AG20443 (cell line): ENCODE data around the gene TTC23.
"Not testable (repeated sequence)": the region's sequence is repeated elsewhere in the genome, so short reads cannot be mapped to it uniquely, and the experiment has no call there.

Experiments
- DNase-seq: peaks from one replicate; pipeline ENCODE4 v3.0.0; 2012; ENCODE audit warnings: low spot score, mixed read lengths

The TTC23 gene

DNA sequence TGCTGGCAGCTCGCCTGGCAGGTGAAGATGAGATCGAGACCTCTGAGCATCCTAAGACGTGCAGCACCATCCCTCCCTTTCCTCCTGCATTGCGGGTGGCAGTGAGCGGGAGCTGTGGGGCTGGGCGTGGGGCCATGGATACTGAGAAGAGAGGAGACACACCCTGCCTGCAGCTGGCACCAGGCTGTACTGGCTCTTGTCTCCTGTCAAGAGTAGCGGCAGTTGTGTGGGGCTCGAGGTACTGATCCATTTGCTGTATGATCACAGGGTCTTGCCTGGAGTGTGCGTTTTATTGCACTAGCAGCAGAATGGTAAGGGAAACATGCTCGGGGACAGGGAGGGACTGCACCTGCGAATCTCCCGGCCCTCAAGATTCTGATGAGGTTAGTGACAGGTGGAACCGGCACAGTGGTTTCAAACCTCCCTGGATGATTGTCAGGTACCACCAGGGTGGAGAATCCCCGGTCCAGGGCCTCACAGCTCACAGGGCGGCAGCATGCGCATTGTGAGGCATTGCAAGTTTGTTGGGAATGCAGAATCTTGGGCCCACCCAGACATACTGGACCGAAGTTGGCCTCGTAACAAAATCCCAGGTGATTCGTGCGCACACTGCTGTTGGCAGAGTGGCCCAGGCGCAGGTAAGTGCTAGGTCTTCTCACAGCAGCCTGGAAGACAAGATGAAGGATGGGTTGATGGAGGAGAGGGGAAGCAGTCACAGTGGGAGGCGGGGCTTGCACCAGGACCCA, 130.4 kb downstream of the TTC23 start:
- no peak for DNase-seq

DNA sequence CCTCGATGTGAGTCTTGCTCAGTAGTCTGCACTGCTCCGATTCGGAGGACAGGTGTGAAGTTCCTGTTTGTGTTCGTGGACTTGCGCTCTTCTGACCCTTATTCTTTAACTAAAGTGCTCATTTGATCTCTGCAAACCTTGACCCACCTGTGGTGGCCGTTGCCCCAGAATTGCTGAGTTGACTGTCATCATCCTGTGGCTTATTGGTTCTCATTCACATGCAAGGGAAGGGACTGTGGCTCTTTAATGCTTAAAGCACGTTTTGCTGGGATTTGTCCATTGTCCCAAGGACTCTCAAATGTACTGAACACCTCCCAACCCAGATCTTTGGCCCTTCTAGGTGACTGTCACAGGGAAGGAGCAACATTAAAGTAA, 131.1 kb downstream of the TTC23 start:
- no peak for DNase-seq

- no peak for DNase-seq
These were observed 131.7 kb downstream of the TTC23 start for GRCh38 chr15:99117563-99118257.

DNA sequence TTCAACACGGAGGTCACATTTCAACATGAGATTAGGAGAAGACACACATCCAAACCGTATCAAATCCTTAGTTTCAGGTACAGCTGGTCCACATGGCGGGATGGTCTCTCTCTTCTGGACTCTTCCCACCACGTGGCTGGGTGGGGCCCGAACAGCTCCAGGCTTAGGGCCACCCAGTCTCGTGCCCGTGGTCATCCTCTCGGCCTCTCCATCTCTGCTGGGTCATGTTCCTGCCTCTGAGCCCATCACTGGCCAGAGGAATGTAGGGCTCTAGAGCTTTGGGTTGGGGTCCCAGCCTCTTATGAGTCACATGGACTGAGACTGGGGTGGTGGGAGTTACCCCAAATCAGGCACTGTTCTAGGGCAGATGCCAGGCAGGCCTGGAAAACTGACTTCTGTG, 132.3 kb downstream of the TTC23 start:
- no peak for DNase-seq

GRCh38 chr15:99115300-99116215, 133.8 kb downstream of the TTC23 start:
- DNase-seq, result no peak

GRCh38 chr15:99114511-99115299, 134.7 kb downstream of the TTC23 start:
- DNase-seq, result no peak

GRCh38 chr15:99113547-99114271, 135.7 kb downstream of the TTC23 start:
- no peak for DNase-seq

- DNase-seq, result not testable (repeated sequence)
These were observed 137.7 kb downstream of the TTC23 start for GRCh38 chr15:99111641-99112040.

DNA sequence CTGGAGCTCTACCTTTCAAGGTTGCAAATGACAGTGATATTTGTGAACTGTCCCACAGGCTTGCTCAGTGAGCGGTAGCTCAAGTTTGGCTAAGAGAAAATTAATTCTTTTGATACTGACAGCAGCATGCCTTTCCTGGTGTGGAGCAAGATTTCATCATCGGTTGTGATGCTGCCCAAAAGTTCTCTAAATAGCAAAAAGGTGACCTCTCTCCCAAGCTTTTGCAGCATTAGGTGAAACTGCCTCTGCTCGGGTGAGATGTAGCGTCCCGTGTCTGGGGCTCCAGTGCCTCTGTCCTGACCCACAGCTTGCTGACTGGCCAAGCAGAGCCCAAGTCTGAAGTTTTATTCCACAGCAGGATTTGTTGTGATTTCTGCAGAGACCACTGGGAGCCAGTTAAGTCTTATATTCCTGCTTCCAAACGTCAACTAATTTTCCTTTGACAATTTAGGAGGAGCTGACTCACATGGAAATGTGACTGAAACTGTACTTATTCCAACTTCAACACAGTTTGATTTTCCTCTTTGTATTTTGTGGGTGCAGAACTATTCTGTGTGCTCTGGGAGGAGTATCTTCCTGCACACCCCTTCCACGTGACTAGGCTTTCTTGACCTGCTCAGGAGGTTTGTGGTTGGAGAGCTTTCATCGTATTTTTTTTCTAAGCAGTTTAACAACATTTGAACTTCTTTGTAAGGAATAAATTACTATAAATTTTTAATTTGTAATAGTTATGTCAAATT, 138.6 kb downstream of the TTC23 start:
- DNase-seq, result peak; percentile 58

- DNase-seq, result no peak
These were observed 139.3 kb downstream of the TTC23 start for GRCh38 chr15:99110093-99110492.

GRCh38 chr15:99109555-99110021, 139.8 kb downstream of the TTC23 start:
- no peak for DNase-seq

GRCh38 chr15:99108993-99109392, 140.4 kb downstream of the TTC23 start:
- DNase-seq, result no peak

GRCh38 chr15:99106417-99107220, 142.8 kb downstream of the TTC23 start:
- DNase-seq, result no peak

DNA sequence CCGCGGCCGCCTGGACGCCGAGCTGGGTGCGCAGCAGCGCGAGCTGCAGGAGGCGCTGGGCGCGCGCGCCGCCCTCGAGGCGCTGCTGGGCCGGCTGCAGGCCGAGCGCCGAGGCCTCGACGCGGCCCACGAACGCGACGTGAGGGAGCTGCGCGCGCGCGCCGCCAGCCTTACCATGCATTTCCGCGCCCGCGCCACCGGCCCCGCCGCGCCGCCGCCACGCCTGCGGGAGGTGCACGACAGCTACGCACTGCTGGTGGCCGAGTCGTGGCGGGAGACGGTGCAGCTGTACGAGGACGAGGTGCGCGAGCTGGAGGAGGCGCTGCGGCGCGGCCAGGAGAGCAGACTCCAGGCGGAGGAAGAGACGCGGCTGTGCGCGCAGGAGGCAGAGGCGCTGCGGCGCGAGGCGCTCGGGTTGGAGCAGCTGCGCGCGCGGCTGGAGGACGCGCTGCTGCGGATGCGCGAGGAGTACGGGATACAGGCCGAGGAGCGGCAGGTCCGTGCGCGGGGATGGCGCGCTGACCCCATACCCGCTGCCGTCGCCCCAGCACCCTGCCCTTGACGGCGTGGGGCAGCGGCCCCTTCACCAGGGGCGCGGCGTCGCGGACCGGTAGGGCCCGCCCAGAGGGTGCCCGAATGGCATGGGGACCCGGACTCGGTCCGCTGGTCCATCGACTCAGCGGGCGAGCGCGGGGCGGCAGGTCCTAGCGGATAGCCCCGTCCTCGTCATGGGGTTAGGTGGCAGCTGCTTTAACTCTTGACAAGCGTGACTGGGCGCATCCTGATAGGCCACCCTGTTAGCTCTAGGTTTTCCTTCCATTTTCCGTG, 143.7 kb downstream of the TTC23 start:
- peak; percentile 64 for DNase-seq

DNA sequence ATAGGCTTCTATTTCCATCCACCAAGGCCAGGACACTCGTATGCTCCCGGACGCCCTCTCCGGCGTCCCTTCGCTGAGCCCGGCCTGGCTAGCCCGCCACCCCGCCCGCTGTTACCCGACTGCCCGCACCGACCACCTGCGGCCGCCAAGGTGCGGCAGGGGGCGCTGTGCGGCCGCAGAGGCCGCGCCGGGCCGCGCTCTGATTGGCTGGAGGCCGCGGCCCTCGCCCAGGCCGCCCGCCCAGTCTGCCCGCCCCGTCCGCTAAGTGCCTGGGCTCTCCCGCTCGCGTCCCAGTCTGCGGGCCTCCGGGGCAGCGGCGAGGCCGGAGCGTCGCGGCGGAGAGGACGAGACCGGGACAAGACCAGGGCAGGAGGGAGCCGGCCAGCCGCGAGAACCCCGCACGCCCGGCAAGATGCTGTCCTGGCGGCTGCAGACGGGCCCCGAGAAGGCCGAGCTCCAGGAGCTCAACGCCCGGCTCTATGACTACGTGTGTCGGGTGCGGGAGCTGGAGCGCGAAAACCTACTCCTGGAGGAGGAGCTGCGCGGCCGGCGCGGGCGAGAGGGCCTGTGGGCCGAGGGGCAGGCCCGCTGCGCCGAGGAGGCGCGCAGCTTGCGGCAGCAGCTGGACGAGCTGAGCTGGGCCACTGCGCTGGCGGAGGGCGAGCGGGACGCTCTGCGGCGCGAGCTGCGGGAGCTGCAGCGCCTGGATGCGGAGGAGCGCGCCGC, 144.4 kb downstream of the TTC23 start, which contains the start of gene SYNM:
TSS of gene SYNM (plus strand) at position 293 of the 726 bp plus-strand sequence. CDS start at position 413, 120 bp downstream.
- DNase-seq, result peak; percentile 94

DNA sequence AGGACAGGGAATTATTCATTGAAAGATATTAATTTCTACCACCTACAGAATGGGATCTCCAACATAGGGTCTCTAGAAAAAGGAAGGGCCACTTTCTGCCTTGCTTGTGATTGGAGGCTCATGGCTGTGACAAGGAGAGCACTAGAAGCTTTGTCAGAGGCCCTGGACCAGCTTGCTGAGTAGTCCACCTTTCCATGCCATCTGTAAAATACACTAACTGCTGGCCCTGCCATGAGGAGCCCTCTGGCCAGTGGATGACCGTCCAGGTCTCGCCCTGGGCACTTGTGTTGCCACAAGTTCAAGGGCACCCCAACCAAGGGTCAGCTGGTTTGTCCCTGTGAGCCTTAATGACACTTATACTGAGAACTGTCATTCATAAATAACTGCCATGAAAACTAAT, 146.1 kb downstream of the TTC23 start:
- DNase-seq, result no peak

DNA sequence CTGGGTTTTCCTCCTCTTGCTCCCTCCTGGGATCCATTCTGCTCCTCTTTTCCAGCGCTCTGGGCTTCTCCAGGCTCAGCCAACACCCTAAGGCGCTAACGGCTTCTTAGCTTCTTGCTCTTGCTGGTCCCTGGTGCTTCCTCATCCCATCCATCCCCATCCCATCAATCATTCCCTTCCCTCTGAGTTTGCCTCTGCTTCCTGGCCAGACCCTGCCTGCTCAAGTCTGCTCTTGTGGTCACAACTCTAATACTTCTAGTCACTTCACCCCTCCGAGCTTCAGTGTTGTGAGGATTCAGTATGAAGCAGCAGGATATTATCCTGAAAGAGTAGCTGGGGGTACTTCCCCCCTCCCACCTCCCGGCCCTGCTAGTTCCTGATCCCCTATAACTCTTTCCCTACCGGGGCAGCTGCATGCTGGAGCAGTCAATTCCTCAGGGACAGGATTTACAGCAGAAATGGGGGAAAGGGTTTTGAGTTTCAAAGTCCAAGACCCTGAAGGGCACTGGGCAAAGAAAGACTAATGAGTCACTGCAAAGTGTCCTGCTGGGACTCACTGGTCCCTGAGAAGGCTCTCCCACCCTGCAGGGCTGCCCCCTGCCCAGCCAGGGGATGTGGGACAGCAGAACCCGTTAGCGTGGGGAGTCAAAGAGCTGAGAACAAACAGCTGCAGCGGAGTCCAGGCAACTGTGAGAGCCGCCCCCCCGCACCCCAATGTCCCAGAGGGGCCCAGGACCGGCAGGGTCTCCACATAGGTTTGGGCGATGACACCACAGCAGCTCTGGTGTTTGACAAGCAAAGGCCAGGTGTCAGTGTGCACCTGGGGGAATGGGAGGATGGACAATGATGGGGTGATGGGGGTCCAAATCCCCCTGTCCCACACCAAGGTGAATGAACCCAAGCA, 146.8 kb downstream of the TTC23 start:
- no peak for DNase-seq
